NCI-H2107 treated with DMSO at 0.1 percent for 48 hours (cell line): ENCODE measurements around the gene PLAGL1.
A peak's percentile ranks its signal among the peaks of the same experiment; 100 is the strongest.

Experiments
- DNase-seq: peaks from one replicate; lab custom pipeline; 2025; ENCODE audit not compliant: unreplicated experiment; lab: John Stamatoyannopoulos, UW

PLAGL1 gene

GRCh38 chr6:143967706-143968376, 40.2 kb downstream of the PLAGL1 start:
- DNase-seq, result no peak

GRCh38 chr6:143966312-143966711, 41.7 kb downstream of the PLAGL1 start:
- no peak for DNase-seq

- no peak for DNase-seq
These were observed 42.4 kb downstream of the PLAGL1 start for GRCh38 chr6:143965503-143966171.

- no peak for DNase-seq
These were observed 43.4 kb downstream of the PLAGL1 start for GRCh38 chr6:143964674-143965081.

- no peak for DNase-seq
These were observed 44.7 kb downstream of the PLAGL1 start for GRCh38 chr6:143963158-143963919.

- DNase-seq, result peak; percentile 2
These were observed 45.9 kb downstream of the PLAGL1 start for GRCh38 chr6:143961886-143962878.

GRCh38 chr6:143961066-143961465, 47.0 kb downstream of the PLAGL1 start:
- no peak for DNase-seq

- DNase-seq, result no peak
These were observed 48.1 kb downstream of the PLAGL1 start for GRCh38 chr6:143959927-143960326.

- DNase-seq, result no peak
These were observed 49.1 kb downstream of the PLAGL1 start for GRCh38 chr6:143958839-143959399.

- no peak for DNase-seq
These were observed 50.3 kb downstream of the PLAGL1 start for GRCh38 chr6:143957679-143958274.

GRCh38 chr6:143955971-143956370, 52.1 kb downstream of the PLAGL1 start:
- no peak for DNase-seq

- DNase-seq, result no peak
These were observed 54.1 kb downstream of the PLAGL1 start for GRCh38 chr6:143953922-143954321.

GRCh38 chr6:143952947-143953701, 54.9 kb downstream of the PLAGL1 start:
- no peak for DNase-seq

- no peak for DNase-seq
These were observed 55.8 kb downstream of the PLAGL1 start for GRCh38 chr6:143952060-143952778.

GRCh38 chr6:143950875-143951274, 57.2 kb downstream of the PLAGL1 start:
- no peak for DNase-seq

GRCh38 chr6:143949962-143950361, 58.1 kb downstream of the PLAGL1 start:
- no peak for DNase-seq

GRCh38 chr6:143949535-143949934, 58.5 kb downstream of the PLAGL1 start:
- no peak for DNase-seq

- no peak for DNase-seq
These were observed 59.9 kb downstream of the PLAGL1 start for GRCh38 chr6:143948208-143948607.
